Measurements from ENCODE around the gene GOLGA6B. TPM values are rescaled to one million over a fixed set of nuclear protein-coding genes. Genes with fewer than 3 reads are reported as not detected.

Gene GOLGA6B
- total and polyA plus RNA-seq, 2 of the 4 experiments (the other 2 are of a cell fraction): not detected

Small RNA genes lying within 50 kb of the gene (microRNA-seq; reads per million reads assigned to microRNA genes)
- not detected for gene RN7SL853P (ENCODE audit: insufficient read depth, insufficient read length)

Small RNA genes lying within 50 kb of the gene (small RNA-seq; reads per million reads assigned to genes)
- 0 reads per million in 5 experiments for gene RN7SL853P

Other genes with a start within 250 kb of the GOLGA6B start
- gene ARIH1, start 180.4 kb upstream of the GOLGA6B start, total RNA-seq (2012; rRNA removed): 41.2 and 41.9 TPM in 2 replicates
- gene ARIH1, start 180.4 kb upstream of the GOLGA6B start, polyA plus RNA-seq (2012; rRNA removed): 24.0 and 25.5 TPM in 2 replicates
- gene HIGD2B, start 31.5 kb downstream of the GOLGA6B start, total RNA-seq (2012; rRNA removed): not detected in 2 replicates
- gene HIGD2B, start 31.5 kb downstream of the GOLGA6B start, polyA plus RNA-seq (2012; rRNA removed): not detected in 2 replicates
- 9.7 and 15.8 TPM in 2 replicates for gene BBS4, start 31.5 kb downstream of the GOLGA6B start, total RNA-seq (2012; rRNA removed)
- 10.5 and 21.0 TPM in 2 replicates for gene BBS4, start 31.5 kb downstream of the GOLGA6B start, polyA plus RNA-seq (2012; rRNA removed)
- gene ADPGK, start 129.1 kb downstream of the GOLGA6B start, total RNA-seq (2012; rRNA removed): 48.0 and 53.2 TPM in 2 replicates
- gene ADPGK, start 129.1 kb downstream of the GOLGA6B start, polyA plus RNA-seq (2012; rRNA removed): 56.1 and 62.8 TPM in 2 replicates

All from IMR-90 (cell line).